Measurements from ENCODE around the gene TEF.
"Not testable (repeated sequence)": the region's sequence is repeated elsewhere in the genome, so short reads cannot be mapped to it uniquely, and the experiment has no call there.

TEF gene

DNA sequence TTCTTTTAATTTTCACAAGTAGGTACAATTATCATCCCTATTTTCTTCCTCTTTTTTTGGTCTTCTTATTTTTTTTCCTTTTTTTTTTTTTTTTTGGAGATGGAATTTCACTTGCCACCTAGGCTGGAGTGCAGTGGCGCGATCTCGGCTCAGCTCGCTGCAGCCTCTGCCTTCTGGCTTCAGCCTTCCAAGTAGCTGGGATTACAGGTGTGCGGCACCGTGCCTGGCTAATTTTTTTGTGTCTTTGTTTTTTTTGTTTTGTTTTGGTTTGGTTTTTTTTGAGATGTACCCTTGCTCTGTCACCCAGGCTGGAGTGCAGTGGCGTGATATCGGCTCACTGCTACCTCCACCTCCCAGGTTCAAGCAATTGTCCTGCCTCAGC, 48.2 kb downstream of the TEF start:
- DNase-seq, result no peak

DNA sequence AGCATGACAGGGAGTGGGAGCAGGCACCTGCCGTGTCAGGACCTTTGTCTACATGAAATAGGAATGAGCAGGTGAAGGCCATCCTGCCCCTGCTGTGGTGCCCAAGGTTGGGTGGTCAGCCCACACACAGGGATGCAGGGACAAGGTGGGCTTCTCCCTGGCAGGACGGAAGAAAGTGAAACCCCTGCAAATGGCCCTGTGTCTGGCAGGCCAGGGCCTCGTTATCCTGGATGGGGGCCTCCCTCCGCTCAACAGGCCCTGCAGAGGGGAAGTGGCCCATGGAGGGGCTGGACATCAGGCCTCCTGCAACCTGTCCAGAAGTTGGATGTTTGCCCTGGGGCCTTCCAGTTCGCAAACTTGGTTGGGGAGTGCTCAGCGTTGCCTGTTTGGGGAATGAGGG, 49.9 kb downstream of the TEF start:
- no peak for DNase-seq

DNA sequence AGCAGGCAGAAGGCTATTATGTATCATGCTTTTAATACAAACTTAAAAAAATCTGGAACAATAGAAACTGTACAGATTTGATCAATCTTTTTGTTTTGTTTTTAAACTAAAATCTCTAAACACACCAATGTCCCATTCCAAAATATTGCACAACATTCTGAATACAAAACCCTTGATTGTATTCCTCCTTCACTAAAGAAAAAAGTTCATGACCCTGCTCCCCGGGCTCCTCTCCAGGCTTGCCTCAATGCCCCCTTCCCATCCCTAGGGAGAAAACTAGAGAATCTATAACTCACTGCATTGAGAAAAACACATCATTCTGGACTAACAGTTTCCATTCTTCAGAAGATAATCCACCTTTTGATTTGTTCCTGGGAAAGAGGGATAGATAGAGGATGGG, 51.7 kb downstream of the TEF start:
- DNase-seq, result not testable (repeated sequence)

DNA sequence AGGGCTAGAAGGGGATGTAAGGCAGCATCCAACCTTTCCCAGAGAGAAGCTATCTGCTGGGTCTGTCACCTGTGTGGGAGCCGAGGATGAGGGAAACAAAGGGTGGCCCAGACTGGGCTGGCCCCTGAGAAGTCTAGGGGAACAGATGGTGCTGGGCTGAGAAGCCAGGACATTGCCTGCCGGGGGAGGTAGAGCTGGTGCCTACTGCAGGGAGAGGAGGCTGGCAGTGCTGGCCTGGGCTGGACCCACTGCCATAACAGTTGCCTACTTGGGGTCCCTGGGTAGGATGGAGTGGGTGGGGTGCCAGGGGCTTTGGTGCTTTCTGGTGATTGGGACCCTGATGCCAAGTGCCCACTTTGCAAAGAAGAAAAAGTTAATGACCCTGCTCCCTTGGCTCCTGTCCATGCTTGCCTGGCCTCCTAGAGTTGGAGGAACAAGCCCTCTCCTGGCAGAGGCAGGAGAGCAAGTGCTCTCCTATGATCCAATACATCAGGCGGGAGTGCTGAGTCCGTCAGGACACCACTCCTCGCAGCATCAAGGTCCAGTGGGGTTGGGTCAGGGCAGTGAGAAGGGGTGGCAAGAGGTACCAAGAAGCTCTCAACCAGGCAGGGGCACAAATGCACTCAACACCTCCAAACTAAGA, 52.7 kb downstream of the TEF start:
- DNase-seq, result not testable (repeated sequence)

DNA sequence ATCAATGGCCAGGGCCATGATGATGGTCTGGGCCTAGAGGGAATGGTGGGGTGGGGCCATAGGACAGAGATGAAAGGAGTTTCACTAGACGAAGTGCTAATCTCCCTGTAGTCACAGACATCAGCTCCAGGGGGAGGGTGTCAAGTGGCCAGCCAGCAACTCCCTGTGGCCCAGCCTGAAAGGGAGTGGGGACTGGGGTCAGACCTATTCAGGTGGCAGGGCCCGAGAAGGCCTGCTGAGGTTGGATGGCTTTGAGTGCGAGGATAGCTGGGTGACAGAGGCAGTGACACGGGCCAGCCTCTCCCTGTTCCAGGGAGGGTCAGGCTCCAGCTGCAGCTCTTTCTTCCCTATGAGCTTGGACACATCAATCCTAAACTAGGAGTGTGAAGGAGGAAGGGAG, 53.8 kb downstream of the TEF start:
- no peak for DNase-seq

GRCh38 chr22:41436322-41437113, 54.8 kb downstream of the TEF start:
- no peak for DNase-seq

DNA sequence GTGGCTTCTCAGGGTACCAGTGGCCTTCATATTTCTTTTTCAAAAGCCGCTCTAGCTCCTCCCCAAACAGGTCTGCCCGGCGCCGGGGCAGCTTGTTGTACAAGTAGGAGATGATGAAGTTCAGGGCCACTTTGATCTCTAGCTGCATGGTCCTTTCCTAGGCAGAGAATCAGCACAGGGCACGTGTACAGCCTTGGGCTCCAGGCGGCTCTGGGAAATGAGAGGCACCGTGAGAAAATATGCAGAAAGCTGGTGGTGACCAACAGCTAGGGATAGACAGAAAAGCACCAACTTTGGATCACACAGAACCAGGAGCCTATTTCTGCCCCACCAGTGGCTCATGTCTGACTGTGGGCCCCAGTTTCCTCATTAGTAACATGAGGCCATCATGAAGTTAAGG, 55.5 kb downstream of the TEF start:
- no peak for DNase-seq

DNA sequence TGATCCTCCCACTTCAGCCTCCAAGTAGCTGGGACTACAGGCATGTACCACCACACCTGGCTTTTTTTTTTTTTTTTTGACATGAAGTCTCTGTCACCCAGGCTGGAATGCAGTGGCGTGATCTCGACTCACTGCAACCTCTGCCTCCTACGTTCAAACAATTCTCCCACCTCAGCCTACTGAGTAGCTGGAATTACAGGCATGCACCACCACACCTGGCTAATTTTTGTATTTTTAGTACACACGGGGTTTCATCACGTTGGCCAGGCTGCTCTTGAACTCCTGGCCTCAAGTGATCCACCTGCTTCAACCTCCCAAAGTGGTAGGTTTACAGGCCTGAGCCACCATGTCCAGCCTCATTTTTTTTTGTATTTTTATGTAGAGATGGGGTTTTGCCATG, 58.8 kb downstream of the TEF start:
- not testable (repeated sequence) for DNase-seq

- no peak for DNase-seq
These were observed 60.6 kb downstream of the TEF start for GRCh38 chr22:41442240-41442792.

- DNase-seq, result peak; percentile 95 to 98
These were observed 62.8 kb downstream of the TEF start for GRCh38 chr22:41444360-41445128.

DNA sequence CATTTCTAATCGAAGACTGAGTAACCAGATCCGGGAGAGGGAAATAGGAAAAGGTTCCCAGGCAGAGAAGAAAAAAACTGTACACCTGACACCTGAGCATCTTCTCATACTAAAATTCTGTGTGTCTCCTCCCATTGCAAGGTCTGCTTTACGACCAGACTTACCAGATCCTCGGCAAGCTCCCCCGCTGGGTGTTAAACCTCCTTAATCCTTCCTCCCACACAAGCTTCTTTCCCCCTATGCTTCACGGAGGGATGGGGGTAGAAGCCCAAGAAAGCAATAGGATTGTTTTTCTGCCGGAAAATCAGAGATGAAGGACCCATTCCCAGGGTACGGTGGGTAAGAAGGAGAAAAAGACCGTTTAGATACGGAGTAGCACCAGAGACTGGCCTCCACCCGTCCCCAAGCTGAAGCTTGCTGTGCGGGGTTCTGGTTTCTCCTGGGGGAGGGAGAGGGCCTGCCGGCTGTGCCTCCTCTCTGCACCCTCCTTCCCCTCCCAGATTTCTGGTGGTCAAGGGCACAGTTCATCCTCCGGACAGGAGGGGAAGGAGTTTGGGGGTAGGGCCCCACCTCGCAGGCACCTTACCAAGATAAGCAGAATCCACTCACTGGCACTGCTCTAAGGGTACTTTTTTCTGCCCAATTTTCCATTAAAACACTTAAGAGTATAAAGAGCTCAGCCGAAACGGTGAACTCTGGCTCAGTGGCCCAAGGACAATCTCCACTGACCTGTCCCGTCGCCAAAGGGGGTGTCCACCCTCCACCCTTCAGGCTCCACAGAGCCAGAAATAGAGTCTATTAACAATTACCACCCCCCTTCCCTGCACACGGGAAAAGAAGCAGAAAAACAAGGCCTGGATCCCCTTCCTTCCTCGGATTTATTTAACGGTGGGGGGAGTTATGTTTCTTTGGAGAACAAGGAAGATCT, 63.7 kb downstream of the TEF start:
- no peak for DNase-seq

DNA sequence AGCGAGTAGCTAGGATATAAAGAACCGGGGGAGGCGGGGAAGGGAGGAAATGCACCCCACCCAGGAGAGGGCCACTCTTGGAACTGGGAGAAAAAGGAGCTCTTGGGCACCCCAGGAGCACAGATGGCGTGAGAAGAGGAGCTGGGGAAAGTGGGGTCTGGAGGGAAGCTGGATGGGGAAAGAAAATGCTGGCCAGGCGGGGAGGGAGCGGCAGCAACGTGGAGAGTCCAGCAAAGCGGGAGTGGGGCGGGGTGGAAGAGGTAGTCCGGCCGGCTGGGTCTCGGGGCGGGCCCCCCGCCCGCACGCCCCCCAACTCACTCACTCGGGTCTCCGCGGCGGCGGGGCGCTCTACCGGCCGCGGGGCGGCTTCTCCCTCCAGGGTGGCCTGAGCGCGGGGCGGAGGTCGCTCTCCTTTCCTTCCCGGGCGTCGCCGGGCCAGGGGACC, 64.3 kb downstream of the TEF start:
- DNase-seq, result no peak

DNA sequence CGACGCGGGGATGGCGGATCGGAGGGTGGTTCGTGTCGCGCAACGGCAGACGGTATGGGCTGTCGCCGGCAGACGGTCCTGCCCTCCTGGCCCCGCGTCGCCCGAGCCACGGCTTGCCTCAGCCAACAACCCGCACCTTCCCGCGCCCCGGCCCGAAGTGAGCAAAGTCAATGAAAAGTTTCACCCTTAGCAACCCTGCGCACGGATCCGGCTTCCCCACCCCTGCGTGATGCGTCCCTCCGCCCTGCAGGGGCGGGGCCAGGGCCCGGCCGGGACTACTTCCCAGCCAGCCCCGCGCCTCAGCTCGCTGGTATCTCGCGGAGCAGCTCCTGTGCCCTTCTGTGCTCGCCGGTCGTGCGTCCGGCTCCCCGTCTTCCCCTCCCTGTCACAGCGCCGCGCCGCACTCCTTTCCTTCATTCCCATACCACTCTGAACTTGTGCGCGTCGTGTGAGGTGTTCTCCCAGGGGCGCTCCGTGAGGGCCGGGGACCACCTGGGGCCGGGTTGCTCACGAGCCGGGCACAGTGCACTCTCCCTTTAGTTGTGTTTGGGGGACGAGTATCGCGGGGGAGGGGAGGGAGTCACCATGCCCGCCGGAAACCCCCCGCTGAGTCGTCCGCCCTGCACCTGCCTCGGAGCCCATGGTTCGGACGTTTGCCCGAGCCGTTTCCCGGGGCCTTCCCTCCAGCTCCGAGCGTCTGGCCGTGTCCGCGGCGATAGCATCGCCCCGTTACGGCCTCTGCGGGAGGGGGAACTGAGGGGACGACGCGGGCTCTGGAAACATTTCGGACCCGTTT, 65.1 kb downstream of the TEF start, which contains the start of gene TOB2:
TSS of gene TOB2 (minus strand) at position 163 of the 796 bp plus-strand sequence. CDS start 9,456 bp downstream, outside the sequence.
- peak; percentile 84 to 96 for DNase-seq

GRCh38 chr22:41447435-41448188, 65.9 kb downstream of the TEF start:
- DNase-seq, result peak; percentile 64 to 72

GRCh38 chr22:41448189-41448808, 66.6 kb downstream of the TEF start:
- DNase-seq, result peak; percentile 97 to 98
